AG09319 (cell line): ENCODE results near the gene BRINP2.

Experiments used
- DNase-seq: peaks from one replicate; pipeline ENCODE4 v3.0.0-alpha.2; 2010; ENCODE audit warnings: low read depth; ENCODE audit errors: extremely low read depth
- TF ChIP-seq, protein P1 (sequence below): IDR thresholded peaks from 2 replicates; pipeline ENCODE4 v1.5.1; 2011; ENCODE audit warnings: low read depth, mild to moderate bottlenecking, inconsistent platforms, low read length, moderate library complexity

BRINP2 gene

DNA sequence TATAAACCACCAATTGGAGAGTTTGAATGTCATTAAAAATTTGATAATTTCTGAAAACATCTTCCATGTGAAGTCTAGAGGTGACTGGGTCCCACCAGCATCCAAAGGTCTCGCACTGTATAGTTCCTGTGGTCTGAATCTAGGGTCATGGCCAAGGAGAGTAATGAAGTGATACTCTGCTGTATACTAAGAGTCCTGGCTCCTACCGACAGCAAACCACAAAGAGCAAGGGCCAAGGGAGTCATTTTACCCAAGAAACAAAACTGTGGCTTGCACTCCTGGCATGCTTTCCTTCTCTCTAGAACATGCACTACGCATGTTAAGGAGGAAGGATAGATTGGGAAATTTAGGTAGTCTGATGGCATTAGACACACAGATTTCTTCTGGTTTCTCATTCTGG, 115.6 kb downstream of the BRINP2 start:
- TF ChIP-seq, protein P1, sequence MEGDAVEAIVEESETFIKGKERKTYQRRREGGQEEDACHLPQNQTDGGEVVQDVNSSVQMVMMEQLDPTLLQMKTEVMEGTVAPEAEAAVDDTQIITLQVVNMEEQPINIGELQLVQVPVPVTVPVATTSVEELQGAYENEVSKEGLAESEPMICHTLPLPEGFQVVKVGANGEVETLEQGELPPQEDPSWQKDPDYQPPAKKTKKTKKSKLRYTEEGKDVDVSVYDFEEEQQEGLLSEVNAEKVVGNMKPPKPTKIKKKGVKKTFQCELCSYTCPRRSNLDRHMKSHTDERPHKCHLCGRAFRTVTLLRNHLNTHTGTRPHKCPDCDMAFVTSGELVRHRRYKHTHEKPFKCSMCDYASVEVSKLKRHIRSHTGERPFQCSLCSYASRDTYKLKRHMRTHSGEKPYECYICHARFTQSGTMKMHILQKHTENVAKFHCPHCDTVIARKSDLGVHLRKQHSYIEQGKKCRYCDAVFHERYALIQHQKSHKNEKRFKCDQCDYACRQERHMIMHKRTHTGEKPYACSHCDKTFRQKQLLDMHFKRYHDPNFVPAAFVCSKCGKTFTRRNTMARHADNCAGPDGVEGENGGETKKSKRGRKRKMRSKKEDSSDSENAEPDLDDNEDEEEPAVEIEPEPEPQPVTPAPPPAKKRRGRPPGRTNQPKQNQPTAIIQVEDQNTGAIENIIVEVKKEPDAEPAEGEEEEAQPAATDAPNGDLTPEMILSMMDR: no peak
- no peak for DNase-seq

DNA sequence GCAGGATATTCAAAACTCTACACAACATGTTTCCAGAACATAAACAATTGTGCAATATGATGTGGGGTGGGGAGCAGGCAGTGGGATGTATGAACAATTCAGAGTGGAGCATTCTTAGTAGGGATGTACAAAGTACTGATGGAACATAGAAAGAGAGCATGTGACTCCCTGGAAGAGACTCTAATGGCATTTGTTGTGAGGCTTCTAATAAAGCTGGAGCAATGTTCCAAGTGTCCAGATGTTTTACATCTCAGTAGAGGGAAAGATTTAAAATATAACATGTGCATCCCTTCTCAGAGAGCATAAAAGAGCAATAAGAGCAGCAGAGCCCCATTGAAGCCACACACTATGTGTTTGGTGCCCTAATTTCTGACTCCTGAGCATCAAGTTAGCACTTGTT, 116.5 kb downstream of the BRINP2 start:
- TF ChIP-seq, protein P1: no peak
- DNase-seq: no peak

DNA sequence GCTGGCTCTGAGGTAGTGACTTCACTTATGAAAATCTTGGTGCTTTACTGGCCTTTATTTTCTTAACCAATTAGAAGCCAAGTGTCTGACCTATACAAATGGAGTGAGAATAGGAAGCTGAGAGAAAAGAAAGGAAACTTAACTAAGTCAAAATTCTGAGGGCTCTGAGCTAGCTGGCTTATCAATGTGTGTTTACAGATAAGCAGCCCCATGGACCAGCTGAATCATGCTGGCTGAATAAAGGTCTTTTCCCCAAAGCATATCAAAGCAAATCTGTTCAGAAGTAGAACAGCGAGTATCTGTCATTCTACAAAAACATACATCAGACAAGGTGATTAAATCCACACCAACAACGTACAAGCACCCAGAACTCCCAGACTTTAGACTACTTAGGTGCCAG, 117.2 kb downstream of the BRINP2 start:
- TF ChIP-seq, protein P1: no peak
- DNase-seq: no peak

DNA sequence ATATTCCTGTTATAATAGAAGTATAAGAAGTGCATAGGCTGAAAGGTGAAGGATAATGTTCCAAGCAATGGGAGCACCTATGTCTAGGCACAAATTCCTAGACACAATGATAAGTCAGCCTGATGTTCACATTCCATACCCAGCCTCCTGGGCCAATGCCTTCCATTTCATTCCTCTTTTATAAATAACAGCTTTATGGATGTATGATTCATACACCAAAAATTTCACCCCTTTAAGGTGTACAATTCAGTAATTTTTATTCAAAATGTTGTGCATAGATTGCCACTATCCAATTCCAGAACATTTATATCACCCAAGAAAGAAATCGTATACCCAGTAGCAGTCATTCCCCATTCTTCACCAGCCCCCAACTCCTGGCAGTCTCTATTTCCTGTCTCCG, 118.8 kb downstream of the BRINP2 start:
- no peak for DNase-seq
- TF ChIP-seq, protein P1: no peak

DNA sequence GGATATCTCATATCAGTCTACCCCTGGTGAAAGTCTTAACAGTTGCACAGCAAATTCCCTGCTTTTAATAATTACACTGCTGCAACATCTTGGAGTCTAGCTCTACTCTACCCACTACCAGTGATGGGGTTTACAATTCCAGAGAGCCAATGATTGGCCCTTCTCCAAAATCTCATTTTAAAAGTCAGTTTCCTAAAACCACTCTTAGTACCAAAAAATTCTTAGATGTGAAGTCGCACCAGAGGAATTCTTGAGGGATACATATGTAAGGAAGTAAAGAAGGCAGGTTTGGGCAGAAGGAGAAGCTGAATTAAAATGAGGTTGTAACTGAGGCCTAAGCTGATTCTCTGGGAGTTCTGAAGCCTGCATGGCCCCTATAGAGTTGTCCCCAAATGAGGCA, 129.7 kb downstream of the BRINP2 start:
- no peak for DNase-seq
- TF ChIP-seq, protein P1: no peak

DNA sequence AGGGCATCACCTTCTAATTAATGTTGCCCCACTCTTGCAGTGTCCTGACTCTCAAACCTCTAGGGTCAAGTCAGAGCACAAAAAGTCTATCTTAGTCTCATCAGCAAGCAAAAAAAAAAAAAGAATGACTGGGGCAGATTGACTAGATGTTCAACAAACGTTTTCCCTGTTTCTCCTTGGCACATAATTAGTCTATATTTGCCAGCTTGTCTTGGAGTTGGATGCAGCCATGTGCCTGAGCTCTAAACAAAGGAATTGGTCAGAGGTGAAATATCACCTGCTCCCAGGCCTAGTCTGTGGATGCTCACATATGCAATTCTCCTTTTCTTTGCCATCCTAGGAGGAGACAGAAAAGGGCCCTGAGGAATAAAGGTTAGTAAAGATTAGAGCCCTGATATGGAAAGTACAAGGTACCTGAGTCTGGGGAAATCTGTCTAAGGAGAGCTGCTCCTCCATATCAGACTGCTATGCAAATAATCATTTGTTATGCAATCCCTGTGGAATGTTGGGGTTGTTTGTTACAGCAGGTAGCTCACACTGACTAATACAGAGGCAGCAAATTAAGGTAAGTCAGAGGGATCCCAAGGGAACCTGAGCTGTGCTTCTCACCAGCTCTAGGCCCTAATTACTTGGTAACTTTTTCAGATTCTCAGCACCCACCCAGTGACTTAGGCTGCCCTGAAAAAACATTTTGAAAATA, 130.8 kb downstream of the BRINP2 start:
- TF ChIP-seq, protein P1: no peak
- no peak for DNase-seq

DNA sequence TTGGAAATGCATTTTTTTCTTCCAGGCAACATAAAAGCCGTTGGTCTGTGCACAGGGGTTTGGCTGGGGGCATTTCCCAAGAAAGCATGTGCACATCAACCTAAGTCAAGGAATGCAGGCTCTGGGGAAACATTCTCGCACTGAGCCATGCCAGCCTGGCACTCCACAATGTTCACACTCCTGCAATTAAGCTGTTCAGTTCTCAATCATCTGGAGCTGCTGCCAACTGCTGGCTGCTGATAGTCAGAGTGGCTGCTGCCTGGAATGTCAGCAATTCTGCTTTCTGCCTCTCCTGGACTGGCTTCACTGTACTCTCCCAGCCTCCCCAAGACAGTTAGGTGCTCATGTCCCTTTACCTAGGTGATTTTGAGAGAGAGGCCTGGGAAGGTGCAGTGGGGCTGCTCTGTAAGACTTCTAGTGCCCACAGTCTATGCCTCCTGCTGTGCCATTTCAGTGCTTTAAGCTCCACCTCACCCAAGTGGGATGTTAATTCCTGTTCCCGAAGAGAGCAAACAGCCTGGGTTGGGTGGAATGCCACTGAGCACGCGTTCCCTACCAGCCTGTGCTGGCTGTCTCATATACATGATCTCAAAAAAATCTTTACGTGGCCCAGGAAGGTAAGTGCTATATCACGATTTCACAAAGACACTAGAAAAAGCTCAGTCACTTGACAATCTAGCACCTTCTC, 131.7 kb downstream of the BRINP2 start:
- no peak for DNase-seq
- TF ChIP-seq, protein P1: no peak
